Erythroblast (primary cell): ENCODE measurements around the gene TNPO3.

Source experiments
- GATA1 ChIP-seq: IDR thresholded peaks from 2 replicates; pipeline ENCODE4 v1.6.1; 2011; ENCODE audit warnings: low read depth, mild to moderate bottlenecking, control low read depth, low read length, moderate library complexity
- POLR2A ChIP-seq: IDR thresholded peaks from 2 replicates; pipeline ENCODE4 v1.6.1; 2011; ENCODE audit warnings: mild to moderate bottlenecking, low read length

- TF ChIP-seq POLR2A (no peak), GATA1 (no peak)
Measured at GRCh38 chr7:128914566-128915151, 140.3 kb downstream of the TNPO3 start.
